Suprapubic skin (tissue), 3 donors: ENCODE data around the gene VWC2L.

Experiments
- POLR2AphosphoS5 ChIP-seq, 3 donors: sonication (generic); formaldehyde crosslinking; IDR thresholded peaks; one replicate each; pipeline ENCODE4 v1.6.1; 2017; ENCODE audit warnings: antibody characterized with exemption in 3 of 3
- TF ChIP-seq, protein P1 (sequence below), 2 donors: fragments of 200-600 bp in 1 of 2; fragments of 450-650 bp in 1 of 2; sonication (generic) in 1 of 2; IDR thresholded peaks; one replicate each; pipeline ENCODE4 v1.5.1; 2016 to 2019; ENCODE audit warnings: antibody characterized with exemption in 2 of 2, mild to moderate bottlenecking in 1 of 2, moderate library complexity in 1 of 2

DNA sequence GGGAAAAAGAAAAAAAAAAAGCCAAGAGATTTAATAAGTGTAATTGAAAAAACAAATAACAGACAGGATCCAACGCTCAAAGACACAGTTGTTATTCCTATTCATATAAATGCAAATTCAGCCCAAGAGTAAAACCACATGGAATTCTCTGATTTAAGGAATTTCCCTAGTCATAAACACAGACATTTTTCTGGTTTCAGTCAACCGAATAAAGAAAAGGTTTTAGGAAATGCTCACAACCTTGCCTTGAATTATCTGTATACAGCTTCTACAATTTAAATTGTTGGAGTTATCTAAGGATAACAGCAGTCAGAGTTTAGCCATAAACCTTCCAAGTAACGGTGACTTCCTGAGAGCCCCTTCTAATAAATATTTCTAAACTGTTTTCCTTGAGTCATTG is 122.7 kb downstream of the VWC2L start:
- TF ChIP-seq, protein P1, sequence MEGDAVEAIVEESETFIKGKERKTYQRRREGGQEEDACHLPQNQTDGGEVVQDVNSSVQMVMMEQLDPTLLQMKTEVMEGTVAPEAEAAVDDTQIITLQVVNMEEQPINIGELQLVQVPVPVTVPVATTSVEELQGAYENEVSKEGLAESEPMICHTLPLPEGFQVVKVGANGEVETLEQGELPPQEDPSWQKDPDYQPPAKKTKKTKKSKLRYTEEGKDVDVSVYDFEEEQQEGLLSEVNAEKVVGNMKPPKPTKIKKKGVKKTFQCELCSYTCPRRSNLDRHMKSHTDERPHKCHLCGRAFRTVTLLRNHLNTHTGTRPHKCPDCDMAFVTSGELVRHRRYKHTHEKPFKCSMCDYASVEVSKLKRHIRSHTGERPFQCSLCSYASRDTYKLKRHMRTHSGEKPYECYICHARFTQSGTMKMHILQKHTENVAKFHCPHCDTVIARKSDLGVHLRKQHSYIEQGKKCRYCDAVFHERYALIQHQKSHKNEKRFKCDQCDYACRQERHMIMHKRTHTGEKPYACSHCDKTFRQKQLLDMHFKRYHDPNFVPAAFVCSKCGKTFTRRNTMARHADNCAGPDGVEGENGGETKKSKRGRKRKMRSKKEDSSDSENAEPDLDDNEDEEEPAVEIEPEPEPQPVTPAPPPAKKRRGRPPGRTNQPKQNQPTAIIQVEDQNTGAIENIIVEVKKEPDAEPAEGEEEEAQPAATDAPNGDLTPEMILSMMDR (IDR thresholded peaks at IDR 0.05) = no peak
- TF ChIP-seq POLR2AphosphoS5 (IDR thresholded peaks at IDR 0.05) = no peak
